ENCODE measurements around the gene XRCC4. TPM values are rescaled to one million over a fixed set of nuclear protein-coding genes. Genes with fewer than 3 reads are reported as not detected.

The XRCC4 gene
- total and polyA plus RNA-seq, 11 donors, result 3.3 to 50.5 (median 8.0) TPM

DNA sequence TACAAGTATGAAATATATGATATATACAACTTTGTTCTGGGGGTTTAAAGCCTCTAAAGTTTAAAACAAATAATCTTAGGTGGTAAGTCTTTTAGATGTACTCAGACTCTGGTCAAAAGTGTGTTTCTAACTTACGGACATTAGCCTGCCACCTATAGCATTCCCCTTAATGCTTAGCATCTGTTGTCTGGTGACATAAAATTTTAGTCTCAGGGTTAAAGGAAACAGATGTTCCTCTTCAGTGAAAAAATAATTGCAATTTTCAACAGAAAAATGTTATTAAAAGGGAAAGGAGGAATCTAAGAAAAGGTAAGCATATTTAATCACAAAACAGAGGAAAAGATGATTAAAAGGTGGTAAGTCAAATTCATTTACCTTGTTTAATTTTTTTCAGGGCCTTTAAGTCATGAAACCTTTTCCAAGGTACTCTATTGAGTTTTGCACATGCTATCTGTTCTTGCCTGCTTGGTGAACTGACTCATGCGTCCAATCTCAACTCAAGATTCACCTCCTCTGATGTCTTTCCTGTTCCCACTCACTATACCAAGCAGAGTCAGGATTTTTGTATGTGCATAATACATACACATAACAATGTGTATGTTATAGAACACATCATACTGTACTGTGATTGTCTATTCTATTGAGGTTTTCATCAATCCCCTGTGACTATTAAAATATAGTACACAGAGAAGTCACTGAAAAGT, 8.1 kb upstream of the XRCC4 start:
- TF ChIP-seq, protein P1, sequence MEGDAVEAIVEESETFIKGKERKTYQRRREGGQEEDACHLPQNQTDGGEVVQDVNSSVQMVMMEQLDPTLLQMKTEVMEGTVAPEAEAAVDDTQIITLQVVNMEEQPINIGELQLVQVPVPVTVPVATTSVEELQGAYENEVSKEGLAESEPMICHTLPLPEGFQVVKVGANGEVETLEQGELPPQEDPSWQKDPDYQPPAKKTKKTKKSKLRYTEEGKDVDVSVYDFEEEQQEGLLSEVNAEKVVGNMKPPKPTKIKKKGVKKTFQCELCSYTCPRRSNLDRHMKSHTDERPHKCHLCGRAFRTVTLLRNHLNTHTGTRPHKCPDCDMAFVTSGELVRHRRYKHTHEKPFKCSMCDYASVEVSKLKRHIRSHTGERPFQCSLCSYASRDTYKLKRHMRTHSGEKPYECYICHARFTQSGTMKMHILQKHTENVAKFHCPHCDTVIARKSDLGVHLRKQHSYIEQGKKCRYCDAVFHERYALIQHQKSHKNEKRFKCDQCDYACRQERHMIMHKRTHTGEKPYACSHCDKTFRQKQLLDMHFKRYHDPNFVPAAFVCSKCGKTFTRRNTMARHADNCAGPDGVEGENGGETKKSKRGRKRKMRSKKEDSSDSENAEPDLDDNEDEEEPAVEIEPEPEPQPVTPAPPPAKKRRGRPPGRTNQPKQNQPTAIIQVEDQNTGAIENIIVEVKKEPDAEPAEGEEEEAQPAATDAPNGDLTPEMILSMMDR (IDR thresholded peaks at IDR 0.05), result no peak
- TF ChIP-seq POLR2A (IDR thresholded peaks at IDR 0.05), result no peak
- 82 to 91% (median 88%) methylated on average over 2 of the region's 2 CpGs for WGBS, 4 donors
- no peaks in the 10 kb centered on the region for H3K9me3 ChIP-seq
- peaks cover 0 to 57% (median 24%) of the 10 kb centered on the region in 12 donors for H3K4me1 ChIP-seq
- H3K36me3 ChIP-seq, result peaks cover 0 to 11% (median 3%) of the 10 kb centered on the region in 9 donors
- intact Hi-C loops (cut with DNase I), result loop anchor here in 1 of 10 donors (10.0 kb wide), 1 partner anchor 336 kb away; no protein-coding TSS in a partner anchor
- ATAC-seq (no peak), DNase-seq (no peak)
- H3K27ac ChIP-seq, result no peak overlapping the region
- no peaks in the 10 kb centered on the region for H3K27me3 ChIP-seq
- no peak overlapping the region for H3K4me3 ChIP-seq

DNA sequence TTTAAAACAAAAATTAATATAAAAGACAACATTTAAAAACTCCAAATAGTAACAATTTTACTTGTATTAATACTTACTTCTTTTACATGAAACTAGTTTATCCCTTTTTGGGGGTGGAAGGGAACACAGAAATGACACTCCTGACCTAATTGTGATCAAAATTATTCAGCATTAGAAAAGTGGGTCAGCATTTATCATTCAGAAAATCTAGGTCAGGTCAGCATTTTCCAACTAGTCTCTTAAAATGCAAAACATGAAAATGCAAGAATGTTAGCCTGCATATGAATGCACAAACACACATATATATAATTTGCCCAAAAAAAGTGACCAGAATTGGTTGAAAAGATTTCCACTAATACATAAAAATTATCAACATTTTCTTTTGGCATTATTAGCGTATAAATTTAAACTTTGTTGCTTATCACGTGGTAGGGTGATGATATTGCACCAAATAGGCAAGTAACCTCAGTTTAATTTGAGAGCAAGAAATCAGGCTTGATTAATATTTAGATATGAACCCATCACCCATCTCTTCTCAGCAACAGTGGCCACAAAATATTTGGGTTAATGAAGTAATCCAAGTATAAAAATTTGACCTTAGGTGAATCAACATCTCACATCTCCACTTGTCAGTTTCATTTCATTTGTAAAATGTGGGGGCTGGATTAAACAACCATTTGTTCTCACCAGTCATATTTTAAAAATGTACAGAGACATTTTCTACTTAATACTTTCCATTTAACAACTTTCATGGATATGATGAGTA, 5.9 kb upstream of the XRCC4 start:
- intact Hi-C loops (cut with DNase I), result loop anchor here in 2 of 10 donors (10.0 kb wide), 3 partner anchors 353 to 717 kb away; no protein-coding TSS in a partner anchor
- peaks cover 0 to 73% (median 40%) of the 10 kb centered on the region in 12 donors for H3K4me1 ChIP-seq
- no peak for ATAC-seq
- no peaks in the 10 kb centered on the region for H3K9me3 ChIP-seq
- TF ChIP-seq, protein P1 (IDR thresholded peaks at IDR 0.05), result no peak
- no peak for TF ChIP-seq POLR2A (IDR thresholded peaks at IDR 0.05)
- no peaks in the 10 kb centered on the region for H3K27me3 ChIP-seq
- H3K36me3 ChIP-seq, result peaks cover 0 to 6% (median 0%) of the 10 kb centered on the region in 9 donors
- no peak for DNase-seq
- 82 to 90% (median 85%) methylated on average over 2 of the region's 2 CpGs for WGBS, 4 donors
- no peak overlapping the region for H3K4me3 ChIP-seq
- H3K27ac ChIP-seq, result no peak overlapping the region

DNA sequence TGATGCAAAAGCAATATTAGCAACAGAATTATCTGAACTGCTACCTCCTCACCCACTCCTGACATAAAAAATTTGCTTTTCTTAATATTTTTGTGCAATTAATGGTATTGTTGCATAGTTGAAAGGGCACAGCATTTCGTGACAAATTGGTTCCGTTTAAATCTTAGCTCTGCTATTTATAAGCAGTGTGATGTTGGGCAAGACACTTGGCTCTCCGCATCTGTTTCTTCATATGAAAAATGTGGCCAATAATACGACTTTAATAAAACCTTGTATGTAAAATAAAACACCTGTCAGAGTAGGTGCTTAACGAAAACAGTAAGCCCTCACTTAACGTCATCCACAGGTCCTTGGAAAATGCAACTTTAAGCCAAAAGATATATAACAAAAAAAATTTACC, 4.4 kb upstream of the XRCC4 start:
- H3K4me1 ChIP-seq, result peaks cover 0 to 77% (median 41%) of the 10 kb centered on the region in 12 donors

More for the DNA sequence above, 4.4 kb upstream of the XRCC4 start:
- intact Hi-C loops (cut with DNase I), result loop anchor here in 2 of 10 donors (10.0 kb wide), 3 partner anchors 352 to 718 kb away; no protein-coding TSS in a partner anchor
- Histone ChIP-seq H3K36me3 (peaks cover 0 to 6% (median 0%) of the 10 kb centered on the region in 9 donors), H3K9me3 (no peaks in the 10 kb centered on the region), H3K4me3 (no peak overlapping the region), H3K27me3 (no peaks in the 10 kb centered on the region), H3K27ac (peak overlapping the region in 2 of 12 donors; percentile 7 to 17)
- ATAC-seq (no peak), DNase-seq (no peak)
- no peak for TF ChIP-seq POLR2A (IDR thresholded peaks at IDR 0.05)
- TF ChIP-seq, protein P1 (IDR thresholded peaks at IDR 0.05), result no peak
- WGBS, 4 donors, result 48 to 57% (median 54%) methylated on average over 6 of the region's 6 CpGs

Measured in heart left ventricle (tissue), 16 donors.